ENCODE data around the gene HDAC9.

Gene HDAC9

GRCh38 chr7:18495412-18496340, at the start of gene HDAC9:
HDAC9 (plus strand) TSS chr7:18495749; CDS start chr7:18496303, 554 bp downstream.
- DNase-seq = peak; percentile 99

DNA sequence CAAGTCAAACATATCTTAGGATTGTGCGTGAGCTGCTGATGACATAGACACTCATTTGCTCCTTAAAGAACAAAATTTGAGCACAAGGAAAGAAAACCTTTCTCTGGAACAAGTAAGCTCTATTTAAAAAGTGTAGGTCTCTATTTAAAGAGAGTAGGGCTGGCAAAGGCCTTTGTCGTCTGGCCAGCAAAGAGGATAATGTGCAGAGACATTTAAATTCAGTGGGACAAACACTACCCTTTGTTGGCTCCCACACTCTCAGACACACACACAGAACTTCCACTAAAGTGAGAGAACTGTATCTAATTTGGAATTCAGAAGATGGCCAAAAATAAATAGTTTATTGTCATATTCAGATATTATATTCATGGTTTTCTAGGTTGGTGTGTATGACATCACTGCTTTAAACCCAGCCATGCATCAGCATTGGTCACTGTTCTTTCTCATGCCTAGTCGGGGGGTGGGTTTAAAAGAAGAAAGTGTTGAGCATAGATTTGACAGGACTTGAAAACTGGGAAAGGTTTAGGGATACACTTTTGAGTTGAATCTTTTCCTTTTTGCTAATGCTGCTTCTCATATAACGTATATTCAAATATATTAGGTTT, 49.5 kb upstream of the HDAC9 start:
- no peak for DNase-seq

GRCh38 chr7:18450019-18450418, 45.5 kb upstream of the HDAC9 start:
- no peak for DNase-seq

DNA sequence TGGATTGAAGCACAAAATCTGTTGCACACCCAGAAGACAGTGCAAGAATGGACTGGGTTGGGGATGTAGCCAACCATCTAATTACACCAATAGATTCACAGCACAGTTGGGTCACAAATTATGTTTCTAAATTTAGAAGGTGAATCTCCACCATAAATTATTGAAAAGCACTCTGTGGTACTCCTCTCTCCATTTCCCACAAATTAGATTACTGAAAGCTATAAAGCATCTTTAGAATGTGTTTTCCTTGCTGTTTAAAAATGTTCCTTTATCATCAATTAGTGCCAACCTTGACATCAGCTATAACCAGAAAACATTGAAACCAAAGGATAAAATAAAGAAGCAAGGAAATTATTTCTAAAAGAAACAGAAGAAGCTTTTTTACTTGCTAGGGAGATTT, 39.9 kb upstream of the HDAC9 start:
- peak; percentile 25 for DNase-seq

DNA sequence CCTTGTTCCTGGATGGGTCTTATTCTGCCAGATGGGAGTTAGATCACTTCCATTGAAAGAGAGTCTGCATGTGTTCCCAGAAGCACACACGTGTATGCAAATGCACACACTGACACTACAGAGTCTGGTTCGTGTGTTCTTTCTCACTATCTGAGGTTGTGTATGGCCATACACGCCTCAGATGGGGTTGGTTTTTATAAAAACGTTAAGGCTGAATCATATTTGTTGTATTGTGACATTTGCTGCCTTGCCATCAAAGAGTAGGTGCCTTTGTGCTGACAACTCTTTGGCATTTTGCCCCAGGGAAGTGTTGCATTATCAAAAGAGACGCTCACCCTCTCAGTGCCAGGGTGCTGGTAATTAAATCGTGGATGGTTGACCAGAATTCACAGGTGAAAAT, 37.7 kb upstream of the HDAC9 start:
- peak; percentile 90 for DNase-seq

GRCh38 chr7:18458830-18459229, 36.7 kb upstream of the HDAC9 start:
- DNase-seq = no peak

DNA sequence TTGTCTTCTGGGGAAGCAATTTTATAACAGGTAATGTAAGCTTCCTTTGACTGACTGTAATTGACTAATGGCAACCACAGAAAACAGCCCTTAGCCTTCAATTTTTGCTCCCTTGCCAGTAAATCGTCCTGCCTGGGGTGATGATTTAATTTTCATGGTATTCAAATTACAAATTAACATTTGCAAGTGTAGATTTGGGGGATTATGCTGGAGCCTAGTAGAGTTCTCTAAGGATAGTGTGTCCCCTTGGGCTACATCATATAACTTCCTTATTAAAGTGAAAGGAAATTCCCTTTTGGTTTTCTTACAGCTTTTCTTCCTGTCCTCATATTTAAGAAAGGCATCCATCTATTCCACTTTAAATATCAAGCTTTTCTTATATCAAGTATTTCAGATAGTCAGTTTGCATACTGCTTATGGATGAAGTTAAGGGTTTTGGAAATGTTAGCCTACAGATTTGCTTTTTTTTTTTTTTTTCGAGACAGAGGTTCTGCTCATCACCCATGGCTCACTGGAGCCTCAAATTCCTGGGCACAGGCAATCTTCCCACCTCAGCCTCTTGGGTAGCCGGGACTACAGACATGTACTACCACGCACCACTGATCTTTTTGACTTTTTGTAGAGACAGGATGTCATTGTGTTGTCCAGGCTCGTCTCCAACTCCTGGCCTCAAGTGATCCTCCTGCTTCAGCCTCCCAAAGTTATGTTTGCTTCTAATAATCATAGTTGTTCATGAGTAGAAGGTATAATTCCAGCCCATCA, 35.9 kb upstream of the HDAC9 start:
- DNase-seq = no peak

GRCh38 chr7:18461785-18462467, 33.6 kb upstream of the HDAC9 start:
- DNase-seq = no peak

GRCh38 chr7:18464830-18465229, 30.7 kb upstream of the HDAC9 start:
- no peak for DNase-seq

DNA sequence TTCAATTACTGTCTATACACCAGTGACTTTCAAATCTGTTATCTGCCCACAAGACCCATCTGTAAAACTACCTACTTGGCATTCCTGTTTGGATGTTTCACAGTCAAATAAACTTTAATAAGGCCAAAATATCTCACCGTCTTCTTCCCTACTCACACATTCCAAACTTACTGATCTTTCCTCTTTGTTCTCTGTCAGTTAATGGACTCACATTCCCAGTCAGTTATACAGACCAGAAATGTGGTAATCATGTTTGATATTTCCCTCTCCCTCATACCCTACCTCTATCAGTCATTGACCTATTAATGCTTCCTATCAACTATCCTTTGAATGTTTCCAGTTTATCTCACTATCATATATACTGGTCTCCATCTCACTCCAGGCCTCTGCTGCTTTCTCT, 28.5 kb upstream of the HDAC9 start:
- DNase-seq = no peak

DNA sequence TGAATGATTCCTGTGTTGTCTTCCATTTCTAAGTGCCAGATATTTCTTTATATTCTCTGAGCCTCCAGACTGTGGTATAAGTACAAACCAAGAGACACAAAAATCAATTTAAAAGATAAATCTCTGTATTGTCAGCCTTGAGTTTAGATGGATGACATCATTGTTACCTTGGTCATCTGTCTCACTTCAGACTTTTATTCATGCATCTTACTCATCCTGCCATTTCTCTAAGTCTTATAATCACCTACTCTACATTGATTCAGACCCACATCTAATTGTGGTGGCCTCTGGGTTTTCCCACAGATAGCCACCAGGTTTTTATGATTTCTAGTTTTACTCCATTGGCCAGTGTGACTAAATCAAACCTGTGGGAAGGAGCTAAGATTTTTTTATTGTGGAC, 26.8 kb upstream of the HDAC9 start:
- no peak for DNase-seq

GRCh38 chr7:18469316-18469715, 26.2 kb upstream of the HDAC9 start:
- DNase-seq = no peak

DNA sequence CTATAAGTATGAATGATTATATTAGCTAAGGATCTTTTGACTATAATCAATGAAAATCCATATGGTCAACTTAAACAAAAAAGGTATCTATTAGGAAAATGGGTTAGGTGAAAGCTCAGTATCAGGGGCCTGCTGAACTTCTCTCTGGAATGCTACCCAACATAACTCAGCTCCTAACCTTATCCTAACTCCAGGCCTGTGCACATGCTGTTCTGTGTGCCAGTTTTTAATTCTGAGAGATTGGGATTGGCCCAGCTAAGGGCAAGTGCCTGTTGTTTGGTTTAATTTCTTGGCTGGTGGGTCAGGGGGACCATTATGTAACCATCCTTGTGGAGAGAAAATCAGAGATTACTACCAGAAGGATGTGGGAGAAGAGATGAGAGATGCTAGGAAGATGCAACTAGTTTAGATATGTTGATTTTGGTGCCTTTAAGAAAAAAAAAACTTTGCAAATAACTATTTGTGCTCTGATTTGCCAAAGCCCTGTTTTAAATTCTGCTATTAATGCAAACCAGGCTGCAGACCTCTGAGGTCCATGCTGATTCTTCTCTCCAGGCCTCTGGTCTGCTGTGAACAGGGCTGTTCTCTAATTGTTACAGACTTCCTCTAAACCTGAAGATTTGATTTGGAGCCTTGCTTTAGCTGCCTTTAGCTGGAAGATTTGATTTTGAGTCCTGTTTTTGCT, 23.9 kb upstream of the HDAC9 start:
- DNase-seq = no peak

DNA sequence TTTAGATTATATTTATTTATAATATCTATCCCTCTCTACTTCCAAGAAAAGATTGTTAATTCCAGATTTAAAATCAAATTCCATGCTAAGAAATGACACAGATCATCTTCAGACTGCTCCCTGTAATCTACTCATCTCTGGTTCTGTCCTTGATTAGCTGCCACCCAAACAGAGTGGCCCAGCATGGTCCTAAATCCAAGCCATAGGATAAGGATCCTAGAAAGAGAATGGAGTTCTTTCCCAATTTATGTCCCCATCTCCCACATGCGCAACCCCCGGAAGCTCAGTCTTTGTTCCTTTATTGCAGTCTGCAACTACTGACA, 23.4 kb upstream of the HDAC9 start:
- no peak for DNase-seq

DNA sequence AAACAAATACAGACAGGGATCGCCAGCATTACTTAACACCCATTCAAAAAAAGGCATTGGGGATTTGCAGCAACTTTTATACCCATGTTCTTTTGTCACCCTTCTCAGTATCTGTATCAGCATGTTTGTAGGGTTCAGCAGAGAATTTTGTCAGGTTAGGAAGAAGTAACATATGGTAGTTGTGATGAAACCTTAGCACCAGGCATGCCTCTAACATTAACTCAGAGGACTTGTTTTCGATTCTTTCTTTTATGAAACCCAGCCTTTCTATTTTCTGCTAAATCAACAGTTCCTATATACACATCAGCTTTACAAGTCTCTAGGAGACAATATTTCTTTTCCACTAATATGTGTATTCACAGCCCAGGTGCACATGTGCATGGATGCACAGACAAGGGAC, 22.4 kb upstream of the HDAC9 start:
- DNase-seq = no peak

- DNase-seq = no peak
These were observed 20.6 kb upstream of the HDAC9 start for GRCh38 chr7:18474944-18475343.

GRCh38 chr7:18475488-18475887, 20.1 kb upstream of the HDAC9 start:
- no peak for DNase-seq

DNA sequence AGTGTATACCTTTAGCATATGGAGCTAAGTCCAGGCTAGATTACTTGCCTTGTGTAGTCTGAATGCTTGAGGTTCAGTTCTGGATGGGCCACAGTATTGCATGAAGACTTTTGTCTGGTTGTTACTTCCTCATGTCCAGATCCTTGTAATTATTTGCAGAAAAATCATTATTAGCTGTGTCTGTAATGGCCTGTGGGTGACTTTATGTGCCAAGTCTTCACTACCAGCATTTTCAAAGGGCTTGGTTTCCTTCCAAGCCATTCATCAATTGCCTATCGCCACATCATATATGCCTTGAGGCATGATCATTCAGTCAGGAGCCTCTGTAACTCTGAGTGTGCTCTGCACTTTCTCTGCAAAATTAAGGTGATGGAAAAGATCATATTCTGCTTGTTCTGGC, 13.8 kb upstream of the HDAC9 start:
- no peak for DNase-seq

GRCh38 chr7:18488049-18488448, 7.5 kb upstream of the HDAC9 start:
- no peak for DNase-seq

GRCh38 chr7:18489624-18490023, 5.9 kb upstream of the HDAC9 start:
- no peak for DNase-seq

- DNase-seq = no peak
These were observed 3.7 kb upstream of the HDAC9 start for GRCh38 chr7:18491871-18492270.

DNA sequence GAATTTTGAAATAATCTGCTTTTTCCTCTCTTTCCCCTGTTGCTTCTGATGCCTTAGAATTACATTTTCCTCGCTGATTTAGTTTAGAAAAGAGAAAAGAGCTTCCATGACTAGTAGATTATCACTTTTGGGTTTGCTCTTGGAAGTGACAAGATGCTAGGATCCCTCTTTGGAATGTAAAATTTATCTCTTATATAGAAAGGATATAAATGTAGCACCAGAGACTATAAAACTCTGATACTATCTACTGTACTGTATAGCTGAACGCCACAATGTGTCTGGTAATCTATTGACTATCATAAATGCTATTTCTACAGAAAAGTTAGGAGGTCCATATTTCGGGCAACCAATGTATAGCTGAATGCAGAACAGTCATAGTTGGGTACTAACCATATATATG, 1.1 kb upstream of the HDAC9 start:
- no peak for DNase-seq
